ENCODE results near the gene KCNAB1.
"Not testable (repeated sequence)": the region's sequence is repeated elsewhere in the genome, so short reads cannot be mapped to it uniquely, and the experiment has no call there.

Gene KCNAB1

GRCh38 chr3:156222381-156222780, 102.0 kb downstream of the KCNAB1 start:
- DNase-seq (ENCODE audit: low read depth): not testable (repeated sequence)

GRCh38 chr3:156224046-156224445, 103.7 kb downstream of the KCNAB1 start:
- not testable (repeated sequence) for DNase-seq (ENCODE audit: low read depth)

GRCh38 chr3:156226676-156227420, 106.5 kb downstream of the KCNAB1 start:
- no peak for DNase-seq (ENCODE audit: low read depth)

- DNase-seq (ENCODE audit: low read depth): no peak
Measured at GRCh38 chr3:156227704-156228103, 107.3 kb downstream of the KCNAB1 start.

- DNase-seq (ENCODE audit: low read depth): no peak
Measured at GRCh38 chr3:156230278-156230900, 110.0 kb downstream of the KCNAB1 start.

- not testable (repeated sequence) for DNase-seq (ENCODE audit: low read depth)
Measured at GRCh38 chr3:156231221-156231620, 110.8 kb downstream of the KCNAB1 start.

GRCh38 chr3:156233876-156234275, 113.5 kb downstream of the KCNAB1 start:
- DNase-seq (ENCODE audit: low read depth): peak; percentile 65

- no peak for DNase-seq (ENCODE audit: low read depth)
Measured at GRCh38 chr3:156236556-156237260, 116.3 kb downstream of the KCNAB1 start.

- DNase-seq (ENCODE audit: low read depth): no peak
Measured at GRCh38 chr3:156240642-156241041, 120.3 kb downstream of the KCNAB1 start.

- peak; percentile 22 for DNase-seq (ENCODE audit: low read depth)
Measured at GRCh38 chr3:156246961-156247725, 126.8 kb downstream of the KCNAB1 start.

GRCh38 chr3:156250550-156250949, 130.2 kb downstream of the KCNAB1 start:
- no peak for DNase-seq (ENCODE audit: low read depth)

- no peak for DNase-seq (ENCODE audit: low read depth)
Measured at GRCh38 chr3:156251424-156251823, 131.0 kb downstream of the KCNAB1 start.

- DNase-seq (ENCODE audit: low read depth): peak; percentile 15
Measured at GRCh38 chr3:156252656-156253055, 132.3 kb downstream of the KCNAB1 start.

GRCh38 chr3:156253150-156253549, 132.8 kb downstream of the KCNAB1 start:
- no peak for DNase-seq (ENCODE audit: low read depth)

- peak; percentile 44 for DNase-seq (ENCODE audit: low read depth)
Measured at GRCh38 chr3:156256256-156256655, 135.9 kb downstream of the KCNAB1 start.

- DNase-seq (ENCODE audit: low read depth): no peak
Measured at GRCh38 chr3:156256945-156257344, 136.6 kb downstream of the KCNAB1 start.

GRCh38 chr3:156258301-156258700, 137.9 kb downstream of the KCNAB1 start:
- DNase-seq (ENCODE audit: low read depth): no peak

GRCh38 chr3:156259896-156260295, 139.5 kb downstream of the KCNAB1 start:
- DNase-seq (ENCODE audit: low read depth): no peak

GRCh38 chr3:156260331-156260730, 140.0 kb downstream of the KCNAB1 start:
- peak; percentile 25 for DNase-seq (ENCODE audit: low read depth)

- DNase-seq (ENCODE audit: low read depth): peak; percentile 70
Measured at GRCh38 chr3:156264771-156265170, 144.4 kb downstream of the KCNAB1 start.

GRCh38 chr3:156271508-156271907, 151.1 kb downstream of the KCNAB1 start:
- DNase-seq (ENCODE audit: low read depth): no peak

All from EH (cell line).